GM10847 (cell line): ENCODE data around the gene FBXL19.

ENCODE experiments used
- POLR2A ChIP-seq: IDR thresholded peaks from 2 replicates; pipeline ENCODE4 v1.6.1; 2011; ENCODE audit not compliant: insufficient read length; ENCODE audit errors: extremely low read depth

The FBXL19 gene

GRCh38 chr16:30926937-30927788 lies 3.8 kb downstream of the FBXL19 start:
- no peak for TF ChIP-seq POLR2A

GRCh38 chr16:30927789-30928378 lies 4.5 kb downstream of the FBXL19 start:
- no peak for TF ChIP-seq POLR2A

- no peak for TF ChIP-seq POLR2A
Measured at GRCh38 chr16:30928390-30928789, 5.0 kb downstream of the FBXL19 start.

- no peak for TF ChIP-seq POLR2A
Measured at GRCh38 chr16:30929167-30929566, 5.8 kb downstream of the FBXL19 start.

- no peak for TF ChIP-seq POLR2A
Measured at GRCh38 chr16:30930160-30930571, 6.8 kb downstream of the FBXL19 start.

GRCh38 chr16:30931068-30931650 lies 7.8 kb downstream of the FBXL19 start:
- TF ChIP-seq POLR2A, result no peak

GRCh38 chr16:30934827-30935557 lies 11.6 kb downstream of the FBXL19 start:
- TF ChIP-seq POLR2A, result no peak

- no peak for TF ChIP-seq POLR2A
Measured at GRCh38 chr16:30937692-30938091, 14.3 kb downstream of the FBXL19 start.

- no peak for TF ChIP-seq POLR2A
Measured at GRCh38 chr16:30941600-30942425, 18.4 kb downstream of the FBXL19 start.

- no peak for TF ChIP-seq POLR2A
Measured at GRCh38 chr16:30942426-30942806, 19.0 kb downstream of the FBXL19 start.

GRCh38 chr16:30944352-30944751 lies 21.0 kb downstream of the FBXL19 start:
- TF ChIP-seq POLR2A, result no peak

- no peak for TF ChIP-seq POLR2A
Measured at GRCh38 chr16:30946671-30947540, 23.5 kb downstream of the FBXL19 start.

- no peak for TF ChIP-seq POLR2A
Measured at GRCh38 chr16:30947541-30947858, 24.1 kb downstream of the FBXL19 start.
